Naive thymus-derived CD8-positive, alpha-beta T cell (primary cell): ENCODE measurements around the gene CMPK2. TPM values are rescaled to one million over a fixed set of nuclear protein-coding genes. Genes with fewer than 3 reads are reported as not detected.
A peak's percentile ranks its signal among the peaks of the same experiment; 100 is the strongest.
"Not testable (repeated sequence)": the region's sequence is repeated elsewhere in the genome, so short reads cannot be mapped to it uniquely, and the experiment has no call there.

Experiments
- ATAC-seq, 2 donors: fragments of 150-1000 bp; cut with Tn5 transposase in 1 of 2; sonication (Bioruptor Pico), chemical (Tn5 transposase) in 1 of 2; 1 replicate in 1 of 2; 2 replicates in 1 of 2; pipeline ENCODE4 v1.10.0; 2021; ENCODE audit warnings: mild to moderate bottlenecking in 2 of 2, moderate library complexity in 2 of 2
- POLR2A ChIA-PET: fragments of 350-600 bp; sonication (Branson Sonifier 250); formaldehyde crosslinking; loops from one replicate; lab custom pipeline; 2021; ENCODE audit warnings: antibody characterized with exemption; lab: Charles Lee
- DNase-seq, 10 donors: peaks; one replicate each; pipeline versions ENCODE4 v3.0.0 to v3.0.0-alpha.2; 2020 to 2022
- H3K27ac Mint-ChIP-seq, 10 donors: one replicate each; pipeline ENCODE4 v1.8.0; 2020 to 2022; ENCODE audit warnings: mild to moderate bottlenecking in 10 of 10, mixed read lengths in 10 of 10, moderate library complexity in 4 of 10, inconsistent platforms in 1 of 10
- H3K27me3 Mint-ChIP-seq, 5 donors: one replicate each; pipeline ENCODE4 v1.8.0; 2021 to 2022; ENCODE audit warnings: mixed read lengths in 5 of 5
- H3K36me3 Mint-ChIP-seq, 3 donors: one replicate each; pipeline ENCODE4 v1.8.0; 2020 to 2022; ENCODE audit warnings: mixed read lengths in 3 of 3, mild to moderate bottlenecking in 2 of 3, inconsistent platforms in 1 of 3
- H3K4me1 Mint-ChIP-seq, 4 donors: one replicate each; pipeline ENCODE4 v1.8.0; 2021 to 2022; ENCODE audit warnings: mixed read lengths in 4 of 4
- H3K4me3 Mint-ChIP-seq, 10 donors: one replicate each; pipeline ENCODE4 v1.8.0; 2020 to 2022; ENCODE audit warnings: mild to moderate bottlenecking in 10 of 10, mixed read lengths in 10 of 10, moderate library complexity in 6 of 10, inconsistent platforms in 1 of 10
- H3K9me3 Mint-ChIP-seq, 9 donors: one replicate each; pipeline ENCODE4 v1.8.0; 2020 to 2022; ENCODE audit warnings: mixed read lengths in 9 of 9, mild to moderate bottlenecking in 3 of 9, inconsistent platforms in 1 of 9, moderate library complexity in 1 of 9
- polyA plus RNA-seq, 3 donors: library from polyadenylated mRNA; unstranded; fragments of 300-500 nt; fragmentation: Illumina TruSeq; gene quantifications; one replicate each; pipeline ENCODE4 v1.2.3, GENCODE V29; 2021
- total RNA-seq, 8 experiments: library from RNA in 2 of 8; stranded (reverse) in 2 of 8; gene quantifications; one replicate each; pipeline ENCODE4 v1.2.3 and lab custom pipeline; 2021 to 2026

CMPK2 gene
- total and polyA plus RNA-seq, 5 experiments from 2014 or later = 3.0 to 7.3 (median 4.5) TPM

GRCh38 chr2:6860296-6860695 is 5.4 kb downstream of the CMPK2 start:
- peaks cover 0 to 27% (median 14%) of the 10 kb centered on the region in 9 donors for H3K9me3 Mint-ChIP-seq
- DNase-seq (no peak), ATAC-seq (no peak)
- no peak overlapping the region for H3K4me3 Mint-ChIP-seq
- H3K27me3 Mint-ChIP-seq = no peaks in the 10 kb centered on the region
- peaks cover 5 to 34% (median 18%) of the 10 kb centered on the region in 4 donors for H3K4me1 Mint-ChIP-seq
- POLR2A ChIA-PET = no interaction called here
- peak overlapping the region in 1 of 10 donors; percentile 50 for H3K27ac Mint-ChIP-seq
- peaks cover 30 to 67% (median 59%) of the 10 kb centered on the region in 3 donors for H3K36me3 Mint-ChIP-seq

GRCh38 chr2:6858466-6859027 is 7.2 kb downstream of the CMPK2 start:
- peaks cover 30 to 81% (median 65%) of the 10 kb centered on the region in 3 donors for H3K36me3 Mint-ChIP-seq
- H3K27me3 Mint-ChIP-seq, ATAC-seq, DNase-seq, H3K4me3 Mint-ChIP-seq, POLR2A ChIA-PET: not testable (repeated sequence)
- peaks cover 0 to 27% (median 14%) of the 10 kb centered on the region in 9 donors for H3K9me3 Mint-ChIP-seq
- H3K27ac Mint-ChIP-seq = peak overlapping the region in 1 of 10 donors; percentile 23
- peaks cover 0 to 21% (median 9%) of the 10 kb centered on the region in 4 donors for H3K4me1 Mint-ChIP-seq

- no peak for ATAC-seq
- Mint-ChIP-seq H3K9me3 (peaks cover 0 to 27% (median 14%) of the 10 kb centered on the region in 9 donors), H3K36me3 (peaks cover 31 to 84% (median 65%) of the 10 kb centered on the region in 3 donors), H3K27me3 (no peaks in the 10 kb centered on the region), H3K27ac (peak overlapping the region in 1 of 10 donors; percentile 48), H3K4me3 (no peak overlapping the region), H3K4me1 (peaks cover 4 to 16% (median 11%) of the 10 kb centered on the region in 4 donors)
- POLR2A ChIA-PET = no interaction called here
- DNase-seq = no peak
Measured at GRCh38 chr2:6856548-6856920, 9.2 kb downstream of the CMPK2 start.

- peaks cover 4 to 16% (median 10%) of the 10 kb centered on the region in 4 donors for H3K4me1 Mint-ChIP-seq
- no peaks in the 10 kb centered on the region for H3K27me3 Mint-ChIP-seq
- H3K27ac Mint-ChIP-seq = no peak overlapping the region
- POLR2A ChIA-PET = no interaction called here
- ATAC-seq = no peak
- no peak overlapping the region for H3K4me3 Mint-ChIP-seq
- H3K36me3 Mint-ChIP-seq = peaks cover 26 to 84% (median 63%) of the 10 kb centered on the region in 3 donors
- peaks cover 0 to 27% (median 16%) of the 10 kb centered on the region in 9 donors for H3K9me3 Mint-ChIP-seq
- no peak for DNase-seq
Measured at GRCh38 chr2:6855860-6856547, 9.7 kb downstream of the CMPK2 start.

GRCh38 chr2:6854416-6854815 is 11.3 kb downstream of the CMPK2 start:
- H3K27me3 Mint-ChIP-seq = no peaks in the 10 kb centered on the region
- POLR2A ChIA-PET = interaction anchor here (0.7 kb wide), 1 partner anchor 205 kb away, joined by 3 read pairs; no protein-coding TSS in a partner anchor
- no peak for DNase-seq
- peaks cover 0 to 26% (median 12%) of the 10 kb centered on the region in 9 donors for H3K9me3 Mint-ChIP-seq
- no peak for ATAC-seq
- H3K27ac Mint-ChIP-seq = no peak overlapping the region
- peaks cover 4 to 15% (median 11%) of the 10 kb centered on the region in 4 donors for H3K4me1 Mint-ChIP-seq
- H3K4me3 Mint-ChIP-seq = no peak overlapping the region
- peaks cover 25 to 84% (median 62%) of the 10 kb centered on the region in 3 donors for H3K36me3 Mint-ChIP-seq

- no peaks in the 10 kb centered on the region for H3K27me3 Mint-ChIP-seq
- H3K9me3 Mint-ChIP-seq = peaks cover 8 to 33% (median 22%) of the 10 kb centered on the region in 9 donors
- peaks cover 4 to 16% (median 10%) of the 10 kb centered on the region in 4 donors for H3K4me1 Mint-ChIP-seq
- peaks cover 33 to 88% (median 61%) of the 10 kb centered on the region in 3 donors for H3K36me3 Mint-ChIP-seq
- no peak for ATAC-seq
- H3K27ac Mint-ChIP-seq = peak overlapping the region in 5 of 10 donors; percentile 9 to 77 (median 27)
- DNase-seq = no peak
- no peak overlapping the region for H3K4me3 Mint-ChIP-seq
- POLR2A ChIA-PET = no interaction called here
Measured at GRCh38 chr2:6852195-6852594, 13.5 kb downstream of the CMPK2 start.

- Mint-ChIP-seq H3K4me1 (peaks cover 0 to 4% (median 3%) of the 10 kb centered on the region in 4 donors), H3K27me3 (no peaks in the 10 kb centered on the region), H3K36me3 (peaks cover 51 to 89% (median 67%) of the 10 kb centered on the region in 3 donors), H3K9me3 (peaks cover 18 to 82% (median 49%) of the 10 kb centered on the region in 9 donors), H3K4me3 (no peak overlapping the region), H3K27ac (no peak overlapping the region)
- DNase-seq (no peak), ATAC-seq (no peak)
- POLR2A ChIA-PET = no interaction called here
Measured at GRCh38 chr2:6846967-6847681, 18.6 kb downstream of the CMPK2 start.

- H3K27me3 Mint-ChIP-seq = no peaks in the 10 kb centered on the region
- peaks cover 49 to 90% (median 66%) of the 10 kb centered on the region in 3 donors for H3K36me3 Mint-ChIP-seq
- H3K4me1 Mint-ChIP-seq = peaks cover 0 to 3% (median under 1%) of the 10 kb centered on the region in 4 donors
- H3K27ac Mint-ChIP-seq = no peak overlapping the region
- POLR2A ChIA-PET = no interaction called here
- ATAC-seq (no peak), DNase-seq (no peak)
- H3K4me3 Mint-ChIP-seq = no peak overlapping the region
- peaks cover 19 to 88% (median 49%) of the 10 kb centered on the region in 9 donors for H3K9me3 Mint-ChIP-seq
Measured at GRCh38 chr2:6846540-6846939, 19.2 kb downstream of the CMPK2 start.

GRCh38 chr2:6845903-6846302 is 19.8 kb downstream of the CMPK2 start:
- Mint-ChIP-seq H3K27ac (no peak overlapping the region), H3K4me1 (peaks cover 0 to 3% (median under 1%) of the 10 kb centered on the region in 4 donors), H3K36me3 (peaks cover 44 to 90% (median 72%) of the 10 kb centered on the region in 3 donors), H3K27me3 (no peaks in the 10 kb centered on the region), H3K4me3 (no peak overlapping the region), H3K9me3 (peaks cover 19 to 95% (median 55%) of the 10 kb centered on the region in 9 donors)
- DNase-seq (no peak), ATAC-seq (no peak)
- POLR2A ChIA-PET = no interaction called here

- no peak overlapping the region for H3K27ac Mint-ChIP-seq
- ATAC-seq (no peak), DNase-seq (peak in 1 of 10 donors; percentile 11)
- peaks cover 0 to 1% (median 0%) of the 10 kb centered on the region in 4 donors for H3K4me1 Mint-ChIP-seq
- H3K36me3 Mint-ChIP-seq = peaks cover 43 to 89% (median 77%) of the 10 kb centered on the region in 3 donors
- peaks cover 19 to 95% (median 57%) of the 10 kb centered on the region in 9 donors for H3K9me3 Mint-ChIP-seq
- H3K27me3 Mint-ChIP-seq = no peaks in the 10 kb centered on the region
- H3K4me3 Mint-ChIP-seq = no peak overlapping the region
- POLR2A ChIA-PET = no interaction called here
Measured at GRCh38 chr2:6845312-6845711, 20.4 kb downstream of the CMPK2 start.

- H3K4me1 Mint-ChIP-seq = no peaks in the 10 kb centered on the region
- H3K9me3 Mint-ChIP-seq = peaks cover 0 to 71% (median 49%) of the 10 kb centered on the region in 9 donors
- no peak overlapping the region for H3K27ac Mint-ChIP-seq
- POLR2A ChIA-PET = no interaction called here
- peaks cover 23 to 80% (median 56%) of the 10 kb centered on the region in 3 donors for H3K36me3 Mint-ChIP-seq
- DNase-seq = no peak
- no peaks in the 10 kb centered on the region for H3K27me3 Mint-ChIP-seq
- ATAC-seq = no peak
- H3K4me3 Mint-ChIP-seq = no peak overlapping the region
Measured at GRCh38 chr2:6841537-6842287, 24.0 kb downstream of the CMPK2 start.
